Activated CD4-positive, alpha-beta T cell treated with anti-CD3 and anti-CD28 coated beads, Interleukin-2, amount 10 ng/mL, durations not matched to agents 7 days and 5 days (primary cell): ENCODE measurements around the gene ATL3. TPM values are rescaled to one million over a fixed set of nuclear protein-coding genes. Genes with fewer than 3 reads are reported as not detected.
"Not testable (repeated sequence)": the region's sequence is repeated elsewhere in the genome, so short reads cannot be mapped to it uniquely, and the experiment has no call there.

Experiments
- CTCF ChIA-PET: fragments of 350-600 bp; sonication (Branson Sonifier 250); formaldehyde crosslinking; loops from one replicate; lab custom pipeline; 2021; ENCODE audit warnings: antibody characterized with exemption; lab: Charles Lee
- POLR2A ChIA-PET: fragments of 350-600 bp; sonication (Branson Sonifier 250); formaldehyde crosslinking; loops from one replicate; lab custom pipeline; 2021; ENCODE audit warnings: antibody characterized with exemption; lab: Charles Lee
- DNase-seq: peaks from one replicate; pipeline ENCODE4 v3.0.0-alpha.2; 2020
- H3K27ac Mint-ChIP-seq: one replicate; pipeline ENCODE4 v1.8.0; 2021; ENCODE audit warnings: mild to moderate bottlenecking, moderate library complexity, mixed read lengths
- H3K27me3 Mint-ChIP-seq: one replicate; pipeline ENCODE4 v1.8.0; 2021; ENCODE audit warnings: mixed read lengths
- H3K36me3 Mint-ChIP-seq: one replicate; pipeline ENCODE4 v1.8.0; 2021; ENCODE audit warnings: low read depth, mixed read lengths
- H3K4me1 Mint-ChIP-seq: one replicate; pipeline ENCODE4 v1.8.0; 2021; ENCODE audit warnings: mixed read lengths
- H3K4me3 Mint-ChIP-seq: one replicate; pipeline ENCODE4 v1.8.0; 2021; ENCODE audit warnings: mild to moderate bottlenecking, moderate library complexity, mixed read lengths
- H3K9me3 Mint-ChIP-seq: one replicate; pipeline ENCODE4 v1.8.0; 2021; ENCODE audit warnings: mixed read lengths
- total RNA-seq, 2 experiments: library from RNA; stranded (reverse); gene quantifications; one replicate each; pipeline ENCODE4 v1.2.3, GENCODE V29; 2021

ATL3 gene
- total RNA-seq, 2 experiments from 2014 or later = 35.8 to 37.3 TPM

- H3K4me1 Mint-ChIP-seq = peaks cover 14% of the 10 kb centered on the region
- ChIA-PET CTCF (no interaction called here), POLR2A (no interaction called here)
- H3K27me3 Mint-ChIP-seq = peaks cover 12% of the 10 kb centered on the region
- no peaks in the 10 kb centered on the region for H3K36me3 Mint-ChIP-seq
- no peaks in the 10 kb centered on the region for H3K9me3 Mint-ChIP-seq
- no peak overlapping the region for H3K27ac Mint-ChIP-seq
- no peak overlapping the region for H3K4me3 Mint-ChIP-seq
- no peak for DNase-seq
These were observed 59.8 kb downstream of the ATL3 start for GRCh38 chr11:63611395-63611747.

GRCh38 chr11:63610604-63611394, 60.4 kb downstream of the ATL3 start:
- Mint-ChIP-seq H3K9me3 (no peaks in the 10 kb centered on the region), H3K4me1 (peaks cover 14% of the 10 kb centered on the region), H3K4me3 (no peak overlapping the region), H3K27me3 (peaks cover 12% of the 10 kb centered on the region), H3K27ac (no peak overlapping the region), H3K36me3 (no peaks in the 10 kb centered on the region)
- DNase-seq = no peak
- POLR2A ChIA-PET = no interaction called here
- CTCF ChIA-PET = no interaction called here

- POLR2A ChIA-PET = no interaction called here
- H3K4me1 Mint-ChIP-seq = peaks cover 14% of the 10 kb centered on the region
- no peaks in the 10 kb centered on the region for H3K36me3 Mint-ChIP-seq
These were observed 61.1 kb downstream of the ATL3 start for GRCh38 chr11:63609971-63610580.

GRCh38 chr11:63609536-63609935, 61.6 kb downstream of the ATL3 start:
- Mint-ChIP-seq H3K27me3 (peaks cover 12% of the 10 kb centered on the region), H3K4me1 (peaks cover 12% of the 10 kb centered on the region), H3K4me3 (no peak overlapping the region), H3K36me3 (no peaks in the 10 kb centered on the region), H3K9me3 (no peaks in the 10 kb centered on the region), H3K27ac (no peak overlapping the region)
- ChIA-PET CTCF (interaction anchor here (0.8 kb wide), 1 partner anchor 30 kb away, joined by 3 read pairs; no protein-coding TSS in a partner anchor), POLR2A (no interaction called here)
- no peak for DNase-seq

More at GRCh38 chr11:63609971-63610580, 61.1 kb downstream of the ATL3 start:
- H3K9me3 Mint-ChIP-seq = no peaks in the 10 kb centered on the region
- no peak overlapping the region for H3K4me3 Mint-ChIP-seq
- DNase-seq = no peak
- CTCF ChIA-PET = interaction anchor here (0.6 to 0.8 kb wide), 2 partner anchors 29 to 51 kb away, joined by 3 read pairs; no protein-coding TSS in a partner anchor
- peaks cover 12% of the 10 kb centered on the region for H3K27me3 Mint-ChIP-seq
- H3K27ac Mint-ChIP-seq = no peak overlapping the region

- no peaks in the 10 kb centered on the region for H3K9me3 Mint-ChIP-seq
- H3K27me3 Mint-ChIP-seq = peaks cover 7% of the 10 kb centered on the region
- POLR2A ChIA-PET = no interaction called here
- H3K36me3 Mint-ChIP-seq = no peaks in the 10 kb centered on the region
- peaks cover 5% of the 10 kb centered on the region for H3K4me1 Mint-ChIP-seq
- DNase-seq = no peak
- H3K27ac Mint-ChIP-seq = no peak overlapping the region
- CTCF ChIA-PET = interaction anchor here (0.6 to 0.8 kb wide), 3 partner anchors 31 to 139 kb away, joined by 3 read pairs; no protein-coding TSS in a partner anchor
- H3K4me3 Mint-ChIP-seq = no peak overlapping the region
These were observed 62.5 kb downstream of the ATL3 start for GRCh38 chr11:63608353-63609345.

GRCh38 chr11:63603180-63603518, 68.0 kb downstream of the ATL3 start:
- H3K9me3 Mint-ChIP-seq = no peaks in the 10 kb centered on the region
- H3K27me3 Mint-ChIP-seq = no peaks in the 10 kb centered on the region
- no peak overlapping the region for H3K4me3 Mint-ChIP-seq
- H3K4me1 Mint-ChIP-seq = no peaks in the 10 kb centered on the region
- ChIA-PET POLR2A (no interaction called here), CTCF (interaction anchor here (0.8 kb wide), 1 partner anchor 66 kb away, joined by 3 read pairs; the partner anchor contains the start of gene PLAAT4)
- no peaks in the 10 kb centered on the region for H3K36me3 Mint-ChIP-seq
- DNase-seq = no peak
- no peak overlapping the region for H3K27ac Mint-ChIP-seq

- H3K4me3 Mint-ChIP-seq, DNase-seq, POLR2A ChIA-PET, H3K36me3 Mint-ChIP-seq, H3K9me3 Mint-ChIP-seq, H3K27me3 Mint-ChIP-seq, H3K4me1 Mint-ChIP-seq, H3K27ac Mint-ChIP-seq: not testable (repeated sequence)
- CTCF ChIA-PET = interaction anchor here (0.8 kb wide), 1 partner anchor 66 kb away, joined by 3 read pairs; the partner anchor contains the start of gene PLAAT4
These were observed 68.6 kb downstream of the ATL3 start for GRCh38 chr11:63602290-63603179.

GRCh38 chr11:63599211-63600122, 71.7 kb downstream of the ATL3 start:
- Mint-ChIP-seq H3K4me3 (no peak overlapping the region), H3K9me3 (no peaks in the 10 kb centered on the region), H3K27ac (no peak overlapping the region), H3K27me3 (no peaks in the 10 kb centered on the region), H3K4me1 (no peaks in the 10 kb centered on the region), H3K36me3 (no peaks in the 10 kb centered on the region)
- POLR2A ChIA-PET = no interaction called here
- no peak for DNase-seq
- CTCF ChIA-PET = interaction anchor here (0.9 kb wide), 1 partner anchor 15 kb away, joined by 3 read pairs; no protein-coding TSS in a partner anchor

GRCh38 chr11:63598556-63598955, 72.6 kb downstream of the ATL3 start:
- Mint-ChIP-seq H3K9me3 (no peaks in the 10 kb centered on the region), H3K27ac (no peak overlapping the region), H3K4me3 (no peak overlapping the region), H3K27me3 (no peaks in the 10 kb centered on the region), H3K36me3 (no peaks in the 10 kb centered on the region), H3K4me1 (no peaks in the 10 kb centered on the region)
- DNase-seq = no peak
- ChIA-PET CTCF (interaction anchor here (0.9 kb wide), 1 partner anchor 14 kb away, joined by 3 read pairs; no protein-coding TSS in a partner anchor), POLR2A (no interaction called here)

- ChIA-PET POLR2A (no interaction called here), CTCF (no interaction called here)
- H3K9me3 Mint-ChIP-seq = no peaks in the 10 kb centered on the region
- H3K4me1 Mint-ChIP-seq = peaks cover 2% of the 10 kb centered on the region
- no peak overlapping the region for H3K4me3 Mint-ChIP-seq
- no peak for DNase-seq
- H3K36me3 Mint-ChIP-seq = no peaks in the 10 kb centered on the region
- H3K27me3 Mint-ChIP-seq = no peaks in the 10 kb centered on the region
- no peak overlapping the region for H3K27ac Mint-ChIP-seq
These were observed 75.9 kb downstream of the ATL3 start for GRCh38 chr11:63595296-63595695.

- H3K4me1 Mint-ChIP-seq = peaks cover 2% of the 10 kb centered on the region
- no peaks in the 10 kb centered on the region for H3K36me3 Mint-ChIP-seq
- no peak for DNase-seq
- no peaks in the 10 kb centered on the region for H3K9me3 Mint-ChIP-seq
- no peak overlapping the region for H3K27ac Mint-ChIP-seq
- H3K4me3 Mint-ChIP-seq = no peak overlapping the region
- no peaks in the 10 kb centered on the region for H3K27me3 Mint-ChIP-seq
- POLR2A ChIA-PET = no interaction called here
- CTCF ChIA-PET = no interaction called here
These were observed 78.2 kb downstream of the ATL3 start for GRCh38 chr11:63592975-63593395.
